Osteoblast (primary cell): ENCODE measurements around the gene PRRX1. TPM values are rescaled to one million over a fixed set of nuclear protein-coding genes. Genes with fewer than 3 reads are reported as not detected.

Source experiments
- DNase-seq: peaks from one replicate; pipeline ENCODE4 v3.0.0; 2011; ENCODE audit warnings: low spot score, mixed read lengths; ENCODE audit not compliant: insufficient read length; ENCODE audit errors: missing footprints
- H2AFZ ChIP-seq: 2 replicates; pipeline ENCODE4 v1.6.0; 2011; ENCODE audit warnings: mild to moderate bottlenecking, low read length
- H3K27ac ChIP-seq: 2 replicates; pipeline ENCODE4 v1.5.1; 2011; ENCODE audit warnings: mild to moderate bottlenecking, low read depth, low read length, moderate library complexity
- H3K27me3 ChIP-seq: 2 replicates; pipeline ENCODE4 v1.6.0; 2012; ENCODE audit warnings: mild to moderate bottlenecking, control low read depth, inconsistent platforms, low read length, moderate library complexity; ENCODE audit not compliant: insufficient read depth
- H3K36me3 ChIP-seq: 2 replicates; pipeline ENCODE4 v1.5.1; 2011; ENCODE audit warnings: mild to moderate bottlenecking, low read length, control low read depth, moderate library complexity; ENCODE audit not compliant: insufficient read depth
- H3K4me1 ChIP-seq: 2 replicates; pipeline ENCODE4 v1.5.1; 2011; ENCODE audit warnings: mild to moderate bottlenecking, low read length, control low read depth, moderate library complexity; ENCODE audit not compliant: insufficient read depth
- H3K4me2 ChIP-seq: 2 replicates; pipeline ENCODE4 v1.6.0; 2011; ENCODE audit warnings: mild to moderate bottlenecking, low read length; ENCODE audit not compliant: insufficient read depth
- H3K4me3 ChIP-seq: fragments of 200-600 bp; sonication (generic); 3 replicates; pipeline ENCODE4 v1.5.1; 2012; ENCODE audit warnings: mild to moderate bottlenecking, low read length, inconsistent platforms; ENCODE audit not compliant: insufficient read depth
- H3K79me2 ChIP-seq: 2 replicates; pipeline ENCODE4 v1.6.0; 2012; ENCODE audit warnings: mild to moderate bottlenecking, low read length, control low read depth, inconsistent platforms; ENCODE audit not compliant: insufficient read depth
- H3K9me3 ChIP-seq: 2 replicates; pipeline ENCODE4 v1.5.1; 2011; ENCODE audit warnings: low read depth, low read length, control low read depth
- H4K20me1 ChIP-seq: 2 replicates; pipeline ENCODE4 v1.6.0; 2012; ENCODE audit warnings: mild to moderate bottlenecking, low read length, control low read depth; ENCODE audit not compliant: insufficient read depth
- CTCF ChIP-seq: IDR thresholded peaks from 2 replicates; pipeline ENCODE4 v1.5.1; 2011; ENCODE audit warnings: mild to moderate bottlenecking, low read depth, low read length, moderate library complexity; ENCODE audit errors: extremely low read depth
- total RNA-seq: library from RNA; depleted of rRNA; stranded (reverse); fragments of >200 nt; gene quantifications from 2 replicates; pipeline ENCODE4 v1.2.3, GENCODE V29; 2012

PRRX1 gene
- total RNA-seq, 1 donor = 307 TPM

- no peak for DNase-seq
- no peak overlapping the region for H2AFZ ChIP-seq
- H3K4me3 ChIP-seq = no peak overlapping the region
- no peak overlapping the region for H3K4me2 ChIP-seq
- TF ChIP-seq CTCF = no peak
- H3K27me3 ChIP-seq = no peaks in the 10 kb centered on the region
- no peaks in the 10 kb centered on the region for H3K36me3 ChIP-seq
- no peak overlapping the region for H3K27ac ChIP-seq
- H3K79me2 ChIP-seq = no peaks in the 10 kb centered on the region
- no peaks in the 10 kb centered on the region for H4K20me1 ChIP-seq
- H3K9me3 ChIP-seq = no peaks in the 10 kb centered on the region
- peaks cover 11% of the 10 kb centered on the region for H3K4me1 ChIP-seq
Measured at GRCh38 chr1:170630977-170631376, 33.0 kb upstream of the PRRX1 start.

GRCh38 chr1:170634293-170634692 lies 29.6 kb upstream of the PRRX1 start:
- H3K27ac ChIP-seq = peak overlapping the region; percentile 52
- no peak overlapping the region for H3K4me2 ChIP-seq
- peak overlapping the region; percentile 55 for H2AFZ ChIP-seq

GRCh38 chr1:170634824-170635410 lies 29.0 kb upstream of the PRRX1 start:
- Histone ChIP-seq H3K4me2 (peak overlapping the region; percentile 13), H4K20me1 (no peaks in the 10 kb centered on the region), H3K27ac (peak overlapping the region; percentile 52), H3K27me3 (no peaks in the 10 kb centered on the region), H3K9me3 (no peaks in the 10 kb centered on the region), H3K79me2 (no peaks in the 10 kb centered on the region), H3K4me3 (no peak overlapping the region), H3K36me3 (no peaks in the 10 kb centered on the region), H2AFZ (peak overlapping the region; percentile 55), H3K4me1 (peaks cover 11% of the 10 kb centered on the region)
- no peak for TF ChIP-seq CTCF
- no peak for DNase-seq

More at GRCh38 chr1:170634293-170634692, 29.6 kb upstream of the PRRX1 start:
- Histone ChIP-seq H3K27me3 (no peaks in the 10 kb centered on the region), H3K4me3 (no peak overlapping the region), H3K4me1 (peaks cover 11% of the 10 kb centered on the region), H3K79me2 (no peaks in the 10 kb centered on the region), H4K20me1 (no peaks in the 10 kb centered on the region), H3K9me3 (no peaks in the 10 kb centered on the region), H3K36me3 (no peaks in the 10 kb centered on the region)
- no peak for TF ChIP-seq CTCF
- DNase-seq = no peak

GRCh38 chr1:170640581-170640980 lies 23.4 kb upstream of the PRRX1 start:
- Histone ChIP-seq H3K4me3 (no peak overlapping the region), H3K4me2 (no peak overlapping the region), H3K36me3 (no peaks in the 10 kb centered on the region), H3K79me2 (no peaks in the 10 kb centered on the region), H2AFZ (no peak overlapping the region), H3K27me3 (no peaks in the 10 kb centered on the region), H3K27ac (no peak overlapping the region), H4K20me1 (no peaks in the 10 kb centered on the region), H3K4me1 (no peaks in the 10 kb centered on the region), H3K9me3 (no peaks in the 10 kb centered on the region)
- DNase-seq = no peak
- no peak for TF ChIP-seq CTCF
